Ishikawa (cell line): ENCODE data around the gene GABRB1.

ENCODE experiments used
- CEBPB ChIP-seq: IDR thresholded peaks from 2 replicates; pipeline ENCODE4 v1.6.1; 2012
- CREB1 ChIP-seq: IDR thresholded peaks from 2 replicates; pipeline ENCODE4 v1.6.1; 2012; ENCODE audit warnings: low read depth
- EP300 ChIP-seq: IDR thresholded peaks from 2 replicates; pipeline ENCODE4 v1.6.1; 2012; ENCODE audit warnings: borderline replicate concordance
- MAX ChIP-seq: IDR thresholded peaks from 2 replicates; pipeline ENCODE4 v1.6.1; 2012
- NFIC ChIP-seq: IDR thresholded peaks from 2 replicates; pipeline ENCODE4 v1.6.1; 2012
- RAD21 ChIP-seq: IDR thresholded peaks from 2 replicates; pipeline ENCODE4 v1.6.1; 2012; ENCODE audit warnings: low read depth
- REST ChIP-seq: IDR thresholded peaks from 2 replicates; pipeline ENCODE4 v1.6.1; 2012; ENCODE audit warnings: low read depth, mild to moderate bottlenecking
- TAF1 ChIP-seq: IDR thresholded peaks from 2 replicates; pipeline ENCODE4 v1.6.1; 2012; ENCODE audit warnings: low read depth, mild to moderate bottlenecking
- TEAD4 ChIP-seq: IDR thresholded peaks from 2 replicates; pipeline ENCODE4 v1.6.1; 2012

DNA sequence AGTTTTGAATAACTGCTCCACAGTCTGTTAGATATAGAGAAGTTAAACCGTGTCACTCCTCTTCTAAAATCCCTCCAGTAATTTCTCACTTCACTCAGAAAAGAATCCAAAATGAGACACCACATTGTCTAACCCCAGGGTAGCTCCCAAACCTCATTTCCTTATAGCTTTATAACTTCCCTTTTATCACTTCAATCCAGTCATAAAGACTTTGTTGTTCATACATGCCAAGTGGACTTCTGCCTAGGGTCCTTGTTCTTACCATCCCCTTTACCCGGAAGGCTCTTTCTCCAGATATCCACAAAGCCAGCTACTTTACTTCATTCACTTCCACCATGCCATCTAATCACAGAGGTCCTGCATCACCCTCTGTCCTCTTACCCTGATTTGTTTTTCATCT, 156.2 kb downstream of the GABRB1 start:
- TF ChIP-seq REST (no peak), NFIC (no peak), TAF1 (no peak), MAX (no peak), RAD21 (no peak), CREB1 (no peak), EP300 (no peak), TEAD4 (no peak), CEBPB (no peak)
